ENCODE results near the gene NAT9.

Gene NAT9

GRCh38 chr17:74779948-74780400, 3.8 kb upstream of the NAT9 start:
- DNase-seq, result peak; percentile 29 to 35

GRCh38 chr17:74779501-74779900, 3.4 kb upstream of the NAT9 start:
- DNase-seq, result no peak

- DNase-seq, result no peak
Measured at GRCh38 chr17:74778960-74779359, 2.8 kb upstream of the NAT9 start.

DNA sequence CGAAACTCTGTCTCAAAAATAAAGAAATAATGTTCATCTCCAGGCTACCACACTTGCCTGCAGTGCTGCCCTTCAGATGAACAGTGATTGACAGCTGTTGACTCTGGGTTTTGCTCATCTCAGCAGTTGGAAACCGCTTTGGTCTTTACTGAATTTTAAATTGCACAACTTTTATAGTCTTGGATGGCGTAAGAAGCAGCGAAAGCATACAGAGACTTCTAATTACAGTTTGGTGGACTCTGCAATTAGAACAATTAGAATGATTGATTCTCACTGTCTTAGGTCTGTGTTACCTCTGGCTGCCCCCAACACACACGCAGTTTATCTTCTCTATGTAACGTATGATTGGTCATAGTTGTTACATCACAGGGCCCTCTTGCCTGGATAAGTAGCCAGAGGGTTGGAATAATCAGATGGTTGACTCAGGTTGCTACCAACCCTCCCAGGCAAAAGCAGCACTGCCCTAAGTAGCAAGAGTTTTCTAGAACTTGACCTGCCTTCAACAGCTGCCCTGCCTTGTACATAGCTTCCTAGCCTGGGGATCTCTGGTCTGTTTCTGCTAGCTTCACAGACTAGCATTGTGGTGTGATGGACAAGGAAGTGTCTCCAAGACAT, 1.9 kb upstream of the NAT9 start:
- no peak for DNase-seq

DNA sequence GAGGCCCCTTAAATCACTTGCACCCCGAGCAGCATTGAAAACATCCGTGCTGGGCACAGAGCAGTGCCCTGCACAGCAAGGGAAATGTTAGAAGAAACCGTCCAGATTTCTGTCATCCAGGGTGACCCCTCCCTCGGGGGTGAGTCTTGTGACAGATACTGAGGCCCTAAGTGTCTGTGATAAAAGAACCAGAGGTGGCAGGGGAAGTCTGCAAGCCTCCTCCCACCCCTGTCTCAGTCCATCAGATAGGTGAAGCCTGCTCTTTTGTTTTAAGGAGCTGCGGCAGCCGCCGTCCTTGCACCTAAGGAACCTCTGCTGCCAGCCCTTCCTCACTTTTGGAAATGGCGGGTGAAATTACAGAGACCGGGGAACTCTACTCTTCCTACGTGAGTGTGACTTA, 845 bp upstream of the NAT9 start:
- no peak for DNase-seq

- no peak for DNase-seq
Measured at GRCh38 chr17:74775409-74776043, 619 bp downstream of the NAT9 start.

- DNase-seq, result no peak
Measured at GRCh38 chr17:74773871-74774286, 2.3 kb downstream of the NAT9 start.

GRCh38 chr17:74773414-74773813, 2.7 kb downstream of the NAT9 start:
- DNase-seq, result no peak

GRCh38 chr17:74772053-74772452, 4.1 kb downstream of the NAT9 start:
- DNase-seq, result no peak

- DNase-seq, result no peak
Measured at GRCh38 chr17:74771319-74771914, 4.7 kb downstream of the NAT9 start.

DNA sequence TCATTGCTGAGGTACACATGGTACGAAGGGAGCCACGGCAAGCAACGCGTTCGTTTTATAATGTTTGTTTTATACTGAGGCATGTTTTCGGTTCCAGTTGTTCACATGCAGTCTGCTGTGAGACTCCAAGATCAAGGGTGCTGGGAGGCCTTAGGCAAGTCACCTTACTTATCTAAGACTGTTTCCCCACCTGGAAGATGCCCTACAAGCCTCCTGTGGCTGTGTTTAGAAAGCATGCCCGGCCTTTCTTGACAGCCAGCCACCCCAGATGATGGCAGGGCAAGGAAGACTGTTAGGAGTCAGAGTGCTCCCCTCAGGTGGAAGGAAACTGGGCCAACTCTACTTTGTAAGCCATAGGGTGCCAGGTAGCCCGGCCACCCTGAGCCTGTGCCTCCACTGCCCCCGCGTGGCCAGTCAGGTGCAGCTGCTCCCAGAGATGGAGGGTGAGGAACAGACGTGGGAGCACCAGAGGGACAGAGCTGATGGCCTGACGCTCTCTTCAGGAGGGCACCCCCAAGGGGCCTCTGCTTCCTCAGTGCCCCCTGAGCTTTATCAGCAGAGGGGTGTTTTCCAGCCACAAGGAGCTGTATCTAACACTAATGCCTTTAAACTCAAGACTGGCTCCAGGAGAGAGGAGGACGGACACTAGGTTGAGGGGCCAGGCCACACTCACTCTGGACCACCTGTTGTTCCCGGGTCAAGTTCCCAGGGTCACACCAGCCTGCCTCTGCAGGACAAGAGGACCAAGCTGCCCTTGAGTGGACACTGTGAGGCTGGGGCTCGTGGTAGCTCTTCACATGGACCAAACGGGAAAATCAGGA, 5.4 kb downstream of the NAT9 start:
- peak; percentile 71 to 76 for DNase-seq

DNA sequence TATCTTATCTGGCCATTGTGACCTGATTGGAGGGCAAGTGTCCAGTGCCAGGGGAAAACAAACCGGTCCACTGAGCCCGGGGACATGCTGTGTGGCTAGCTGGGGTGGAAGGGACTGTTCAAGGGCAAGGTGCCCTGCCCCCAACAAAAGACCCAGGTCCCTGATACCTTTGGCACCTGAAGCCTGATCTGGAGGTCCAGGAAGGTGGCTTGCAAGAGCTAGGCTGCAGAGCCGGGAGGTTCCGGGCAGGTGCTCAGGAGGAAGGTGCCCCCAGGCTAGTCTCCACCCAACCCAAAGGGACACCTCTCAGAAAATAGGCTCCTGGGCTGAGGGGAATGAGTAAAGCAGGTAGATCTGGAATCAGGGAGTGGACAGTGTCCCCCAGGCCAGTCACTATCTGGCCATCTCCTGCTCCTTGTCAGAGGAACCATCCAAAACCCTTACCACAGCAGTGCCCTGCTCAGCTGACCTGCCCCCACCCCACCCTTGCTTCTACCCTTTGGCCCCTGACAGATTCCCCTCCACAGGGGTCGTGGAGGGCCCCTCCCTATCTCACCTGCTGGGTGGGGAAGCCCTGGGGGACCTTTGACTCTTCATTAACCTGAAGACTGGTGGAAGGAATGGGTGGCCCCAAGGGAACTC, 6.2 kb downstream of the NAT9 start:
- no peak for DNase-seq

GRCh38 chr17:74769266-74769855, 6.8 kb downstream of the NAT9 start:
- DNase-seq, result no peak

GRCh38 chr17:74768763-74769114, 7.4 kb downstream of the NAT9 start:
- no peak for DNase-seq

DNA sequence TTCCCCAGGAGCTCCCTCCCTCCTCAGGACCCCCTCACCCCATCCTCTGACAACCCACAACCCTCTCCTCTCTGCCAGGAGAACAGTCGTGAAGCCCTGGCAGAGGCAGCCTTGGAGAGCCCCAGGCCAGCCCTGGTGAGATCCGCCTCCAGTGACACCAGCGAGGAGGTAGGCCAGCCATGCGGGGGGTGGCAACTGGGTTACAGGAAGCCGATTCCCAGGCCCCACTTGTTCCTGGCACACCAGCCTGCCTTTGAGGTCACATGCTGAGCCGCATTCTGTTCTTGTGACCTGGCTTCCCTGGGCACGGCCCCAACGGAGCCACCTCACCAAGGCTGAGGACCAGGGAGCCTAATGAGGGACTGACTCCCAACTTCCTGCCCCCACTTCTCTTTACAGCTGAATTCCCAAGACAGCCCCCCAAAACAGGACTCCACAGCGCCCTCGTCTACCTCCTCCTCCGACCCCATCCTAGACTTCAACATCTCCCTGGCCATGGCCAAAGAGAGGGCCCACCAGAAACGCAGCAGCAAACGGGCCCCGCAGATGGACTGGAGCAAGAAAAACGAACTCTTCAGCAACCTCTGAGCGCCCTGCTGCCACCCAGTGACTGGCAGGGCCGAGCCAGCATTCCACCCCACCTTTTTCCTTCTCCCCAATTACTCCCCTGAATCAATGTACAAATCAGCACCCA, 7.9 kb downstream of the NAT9 start:
- no peak for DNase-seq

DNA sequence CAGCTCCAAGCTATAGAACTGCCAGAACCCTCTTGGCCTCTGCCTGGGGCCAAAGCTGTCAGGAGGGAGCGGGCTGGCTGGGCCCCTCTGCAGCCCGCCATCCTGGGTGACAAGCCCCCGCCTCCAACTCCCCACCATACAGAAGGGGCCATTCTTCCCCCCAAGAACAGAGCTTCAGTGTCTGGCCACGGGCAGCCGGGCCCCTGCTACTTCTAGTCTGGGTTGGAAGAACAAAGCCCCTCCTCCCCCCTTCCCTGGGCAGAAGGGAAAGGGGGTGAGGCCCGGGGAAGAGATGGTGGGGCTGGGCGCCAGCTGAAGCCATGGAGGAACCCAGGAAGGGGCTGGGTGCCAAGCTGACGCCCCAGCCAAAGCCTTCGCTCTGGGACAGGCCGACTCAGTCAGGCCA, 9.0 kb downstream of the NAT9 start:
- DNase-seq, result no peak

GRCh38 chr17:74766413-74766812, 9.7 kb downstream of the NAT9 start:
- no peak for DNase-seq

GRCh38 chr17:74764751-74765286, 11.3 kb downstream of the NAT9 start:
- no peak for DNase-seq

DNA sequence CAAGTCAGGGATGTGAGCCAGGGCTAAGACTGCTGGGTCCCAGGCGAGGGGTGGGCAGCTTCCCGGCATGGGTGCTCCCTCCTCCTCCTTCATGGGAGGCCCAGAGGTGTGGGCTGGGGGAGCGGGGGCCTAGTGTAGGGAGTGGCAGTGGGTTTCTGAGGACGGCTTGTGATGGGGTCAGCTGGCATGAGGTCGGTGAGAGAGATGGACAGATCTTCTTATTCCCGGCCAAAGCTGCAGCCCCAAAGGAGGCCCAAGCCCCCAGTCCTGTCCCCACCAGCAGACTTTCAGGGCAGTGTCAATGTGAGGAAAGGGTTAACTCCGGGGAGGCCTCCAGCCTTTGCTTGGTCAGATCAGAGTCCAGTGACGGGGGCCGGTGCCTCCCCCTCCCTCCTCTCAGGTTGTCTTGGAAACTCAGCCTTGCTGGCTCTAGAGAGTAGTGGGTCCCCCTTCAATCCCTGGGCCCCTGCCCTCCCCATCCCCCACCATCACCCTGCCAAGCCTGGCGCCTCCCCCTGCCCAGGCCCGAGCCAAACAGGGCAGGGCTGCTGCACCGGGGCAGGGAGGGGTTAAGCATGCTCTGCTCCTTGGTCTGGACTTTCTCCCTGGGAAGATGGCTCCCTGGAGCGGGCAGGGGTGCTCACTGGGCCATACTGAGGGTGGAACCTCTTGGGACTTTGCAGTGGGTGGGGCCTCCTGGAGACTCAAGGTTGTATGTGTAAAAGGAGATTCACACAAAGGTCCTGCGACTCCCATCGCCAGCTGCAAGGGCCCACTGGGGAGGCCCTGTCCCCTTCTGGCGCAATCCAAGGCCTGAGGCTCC, 12.4 kb downstream of the NAT9 start:
- no peak for DNase-seq

DNA sequence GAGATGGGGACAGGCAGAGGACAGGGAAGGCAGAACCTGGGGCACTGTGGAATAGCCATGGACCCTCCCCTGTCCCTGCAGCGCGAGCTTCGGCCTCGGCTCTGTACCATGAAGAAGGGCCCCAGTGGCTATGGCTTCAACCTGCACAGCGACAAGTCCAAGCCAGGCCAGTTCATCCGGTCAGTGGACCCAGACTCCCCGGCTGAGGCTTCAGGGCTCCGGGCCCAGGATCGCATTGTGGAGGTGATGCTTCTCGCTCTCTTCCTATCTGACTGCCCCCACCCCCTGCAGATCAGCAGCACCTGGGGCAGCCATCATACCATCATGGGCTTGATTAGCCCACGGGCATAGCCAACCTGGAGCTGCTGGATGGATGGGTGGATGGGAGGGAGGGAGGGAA, 14.2 kb downstream of the NAT9 start:
- no peak for DNase-seq

DNA sequence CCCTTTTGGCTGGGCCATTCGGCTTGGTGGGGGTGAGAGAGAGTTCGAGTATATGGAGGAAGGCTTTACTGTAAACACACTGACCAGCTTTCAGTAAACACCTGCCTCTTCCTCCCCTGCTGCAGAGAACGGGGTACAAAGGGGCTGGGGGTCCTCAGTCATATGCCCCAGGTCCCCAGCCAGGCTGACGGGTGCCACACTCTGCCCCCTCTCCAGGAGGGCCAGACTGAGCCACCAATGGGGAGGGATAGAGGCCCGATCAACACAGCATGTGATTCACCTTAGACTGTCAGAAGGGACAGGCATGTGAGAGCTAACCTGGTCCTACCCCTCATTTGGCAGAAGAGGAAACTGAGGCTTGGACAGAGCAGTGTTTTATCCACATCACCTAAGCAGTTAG, 14.7 kb downstream of the NAT9 start:
- DNase-seq, result no peak

All from activated CD4-positive, alpha-beta T cell treated with anti-CD3 and anti-CD28 coated beads, Interleukin-2, amount 50 U/mL, for 4 hours (primary cell).